ENCODE measurements around the gene SPTBN1.

DNA sequence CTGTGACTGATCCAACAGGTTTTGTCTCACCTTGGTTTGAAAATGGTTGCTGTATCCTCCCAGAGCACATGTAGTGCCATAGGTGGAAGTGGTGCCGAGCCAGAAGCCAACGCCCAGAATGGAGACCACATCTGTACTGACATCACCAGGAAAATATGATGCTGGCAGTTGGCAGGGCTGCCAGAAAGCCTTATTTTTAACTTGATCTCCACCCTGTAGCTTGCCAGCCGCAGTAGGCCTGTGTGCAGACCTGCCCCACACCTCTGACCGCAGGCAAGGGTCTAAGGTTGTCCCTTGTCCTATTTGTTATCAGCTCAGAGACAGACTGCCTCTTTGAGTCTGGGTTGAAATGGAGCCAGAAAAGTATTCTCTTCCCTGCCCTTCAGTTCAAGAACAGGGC lies 143.8 kb downstream of the SPTBN1 start:
- no peak for TF ChIP-seq POLR2A (IDR thresholded peaks at IDR 0.05)
- TF ChIP-seq, protein P1, sequence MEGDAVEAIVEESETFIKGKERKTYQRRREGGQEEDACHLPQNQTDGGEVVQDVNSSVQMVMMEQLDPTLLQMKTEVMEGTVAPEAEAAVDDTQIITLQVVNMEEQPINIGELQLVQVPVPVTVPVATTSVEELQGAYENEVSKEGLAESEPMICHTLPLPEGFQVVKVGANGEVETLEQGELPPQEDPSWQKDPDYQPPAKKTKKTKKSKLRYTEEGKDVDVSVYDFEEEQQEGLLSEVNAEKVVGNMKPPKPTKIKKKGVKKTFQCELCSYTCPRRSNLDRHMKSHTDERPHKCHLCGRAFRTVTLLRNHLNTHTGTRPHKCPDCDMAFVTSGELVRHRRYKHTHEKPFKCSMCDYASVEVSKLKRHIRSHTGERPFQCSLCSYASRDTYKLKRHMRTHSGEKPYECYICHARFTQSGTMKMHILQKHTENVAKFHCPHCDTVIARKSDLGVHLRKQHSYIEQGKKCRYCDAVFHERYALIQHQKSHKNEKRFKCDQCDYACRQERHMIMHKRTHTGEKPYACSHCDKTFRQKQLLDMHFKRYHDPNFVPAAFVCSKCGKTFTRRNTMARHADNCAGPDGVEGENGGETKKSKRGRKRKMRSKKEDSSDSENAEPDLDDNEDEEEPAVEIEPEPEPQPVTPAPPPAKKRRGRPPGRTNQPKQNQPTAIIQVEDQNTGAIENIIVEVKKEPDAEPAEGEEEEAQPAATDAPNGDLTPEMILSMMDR (IDR thresholded peaks at IDR 0.05), result no peak
